IPS-20b (cell line): ENCODE results near the gene DDHD1.
"Not testable (repeated sequence)": the region's sequence is repeated elsewhere in the genome, so short reads cannot be mapped to it uniquely, and the experiment has no call there.

ENCODE experiments used
- H3K27ac ChIP-seq: one replicate; pipeline ENCODE4 v1.5.1; 2013; ENCODE audit warnings: low read length
- H3K27me3 ChIP-seq: 2 replicates; pipeline ENCODE4 v1.6.1; 2013; ENCODE audit warnings: mild to moderate bottlenecking, low read length, inconsistent platforms; ENCODE audit not compliant: insufficient read depth
- H3K36me3 ChIP-seq: 2 replicates; pipeline ENCODE4 v1.6.1; 2013; ENCODE audit warnings: low read depth, mild to moderate bottlenecking, inconsistent platforms, low read length, moderate library complexity; ENCODE audit not compliant: insufficient read depth
- H3K4me1 ChIP-seq: 2 replicates; pipeline ENCODE4 v1.6.1; 2013; ENCODE audit warnings: mild to moderate bottlenecking, control low read depth, inconsistent platforms, low read length, moderate library complexity; ENCODE audit not compliant: insufficient read depth
- H3K4me3 ChIP-seq: 2 replicates; pipeline ENCODE4 v1.5.1; 2013; ENCODE audit warnings: mild to moderate bottlenecking, low read length, inconsistent platforms
- H3K9ac ChIP-seq: 2 replicates; pipeline ENCODE4 v1.6.1; 2013; ENCODE audit warnings: low read depth, mild to moderate bottlenecking, inconsistent platforms, low read length, moderate library complexity
- H3K9me3 ChIP-seq: 2 replicates; pipeline ENCODE4 v1.6.1; 2013; ENCODE audit warnings: mild to moderate bottlenecking, low read depth, low read length, inconsistent platforms; ENCODE audit not compliant: insufficient read depth

Gene DDHD1

DNA sequence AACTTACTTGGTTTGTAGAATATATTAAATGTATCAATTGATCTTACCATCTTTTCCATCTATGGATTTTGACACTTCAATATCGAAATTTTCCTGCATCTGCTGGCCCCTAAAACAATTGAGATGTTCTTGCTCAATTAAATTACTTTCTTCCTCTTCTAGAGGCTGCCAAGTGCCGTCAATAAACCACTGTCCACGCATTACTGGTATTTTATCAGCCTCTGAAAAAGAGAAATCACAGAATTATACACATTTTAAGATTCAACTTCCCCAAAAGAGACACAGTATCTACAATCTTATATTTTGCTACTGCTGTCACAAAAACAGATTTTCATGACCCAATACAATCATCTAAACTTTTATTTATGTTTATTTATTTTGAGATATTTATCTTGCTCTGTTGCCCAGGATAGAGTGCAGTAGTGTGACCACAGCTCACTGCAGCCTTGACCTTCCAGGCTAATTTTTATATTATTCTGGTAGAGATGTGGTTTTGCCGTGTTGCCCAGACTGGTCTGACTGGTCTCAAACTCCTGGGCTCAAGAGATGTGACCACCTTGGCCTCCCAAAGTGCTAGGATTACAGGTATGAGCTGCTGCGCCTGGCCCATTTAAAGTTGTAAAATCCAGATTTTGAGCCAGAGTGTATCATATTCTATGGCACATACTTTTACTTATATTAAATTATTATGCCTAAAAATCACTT lies 49.3 kb downstream of the DDHD1 start:
- Histone ChIP-seq H3K4me1 (no peaks in the 10 kb centered on the region; the same call in 1 of the 2 replicates), H3K36me3 (peaks cover 4% of the 10 kb centered on the region; the same call in 1 of the 2 replicates)

DNA sequence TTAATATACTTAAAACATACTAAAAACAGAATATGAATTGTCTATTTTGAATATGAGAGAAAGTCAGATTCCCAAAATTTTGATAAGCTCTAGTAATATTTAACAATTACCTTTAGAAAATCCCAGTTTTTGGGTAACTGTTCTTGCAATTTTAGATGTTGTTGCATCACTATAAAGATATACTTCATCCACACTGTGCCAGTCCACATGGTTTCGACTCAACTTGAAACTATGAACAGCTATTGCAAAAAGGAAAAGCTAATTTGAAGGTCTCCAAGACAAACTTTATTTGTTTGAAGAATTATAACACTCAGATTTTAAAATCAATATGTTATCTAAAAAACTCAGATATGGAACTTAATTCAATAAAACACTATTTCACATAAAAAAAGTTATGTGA lies 59.9 kb downstream of the DDHD1 start:
- H3K4me1 ChIP-seq, result no peaks in the 10 kb centered on the region
- no peak overlapping the region for H3K9ac ChIP-seq
- H3K4me3 ChIP-seq, result no peak overlapping the region
- H3K27me3 ChIP-seq, result no peaks in the 10 kb centered on the region
- H3K36me3 ChIP-seq, result 0 out of 2 replicates have a peak, but pooled peaks cover 3% of the 10 kb centered on the region
- H3K9me3 ChIP-seq, result no peaks in the 10 kb centered on the region
- H3K27ac ChIP-seq, result no peak overlapping the region

More for the DNA sequence above, 49.3 kb downstream of the DDHD1 start:
- no peak overlapping the region for H3K27ac ChIP-seq
- peaks cover 3% of the 10 kb centered on the region; the same call in 1 of the 2 replicates for H3K9me3 ChIP-seq
- H3K4me3 ChIP-seq, result no peak overlapping the region
- H3K27me3 ChIP-seq, result no peaks in the 10 kb centered on the region
- H3K9ac ChIP-seq, result no peak overlapping the region

DNA sequence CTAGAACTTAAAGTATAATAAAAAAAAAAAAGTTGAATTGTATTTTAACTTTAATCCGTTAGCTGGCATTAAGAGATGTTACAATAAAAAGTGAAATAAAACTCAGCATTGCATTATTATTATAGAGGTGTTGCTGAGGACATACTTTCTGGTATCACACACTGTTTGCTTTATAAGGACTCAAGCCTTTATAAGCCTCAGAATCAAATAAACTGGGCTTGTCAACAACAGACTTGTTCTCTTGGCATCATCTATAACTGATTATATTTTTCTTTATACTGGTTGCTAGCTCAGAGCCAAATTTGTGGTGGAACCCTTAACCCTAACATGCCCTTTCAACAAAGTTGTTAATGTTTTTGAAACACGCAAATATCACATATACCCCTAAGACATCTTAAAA lies 62.3 kb downstream of the DDHD1 start:
- H3K27me3 ChIP-seq, result no peaks in the 10 kb centered on the region
- H3K27ac ChIP-seq, result no peak overlapping the region
- H3K4me3 ChIP-seq, result no peak overlapping the region
- H3K36me3 ChIP-seq, result 0 out of 2 replicates have a peak, but pooled peaks cover 3% of the 10 kb centered on the region
- H3K9ac ChIP-seq, result no peak overlapping the region
- no peaks in the 10 kb centered on the region for H3K4me1 ChIP-seq
- H3K9me3 ChIP-seq, result no peaks in the 10 kb centered on the region

GRCh38 chr14:53084954-53085353 lies 68.2 kb downstream of the DDHD1 start:
- H3K4me3 ChIP-seq, H3K9me3 ChIP-seq, H3K9ac ChIP-seq, H3K36me3 ChIP-seq, H3K4me1 ChIP-seq, H3K27me3 ChIP-seq, H3K27ac ChIP-seq: not testable (repeated sequence)

- no peak overlapping the region for H3K4me3 ChIP-seq
- no peaks in the 10 kb centered on the region for H3K9me3 ChIP-seq
- no peaks in the 10 kb centered on the region for H3K27me3 ChIP-seq
- H3K27ac ChIP-seq, result no peak overlapping the region
- no peak overlapping the region for H3K9ac ChIP-seq
- peaks cover 5% of the 10 kb centered on the region; the same call in 1 of the 2 replicates for H3K4me1 ChIP-seq
- no peaks in the 10 kb centered on the region for H3K36me3 ChIP-seq
Measured at GRCh38 chr14:53064475-53064874, 88.6 kb downstream of the DDHD1 start.

DNA sequence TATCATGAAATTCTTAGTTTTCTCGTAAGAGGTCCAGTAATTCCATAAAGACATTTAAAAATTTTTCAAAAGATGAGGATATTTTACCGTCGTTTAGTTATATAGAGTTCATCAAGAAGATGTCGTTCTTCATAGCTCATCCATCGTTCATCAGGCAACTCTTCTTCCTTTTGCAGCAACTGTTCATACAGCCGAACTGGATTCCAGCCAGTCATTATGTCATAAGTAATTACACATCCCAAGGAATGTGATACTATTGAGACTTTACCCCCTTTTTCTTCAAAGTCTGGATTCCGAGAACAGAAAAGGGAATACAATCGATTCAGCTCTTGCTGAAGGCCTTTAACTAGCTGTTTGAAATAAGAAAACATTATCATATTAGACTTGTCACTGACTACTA lies 90.3 kb downstream of the DDHD1 start:
- H3K9me3 ChIP-seq, result no peaks in the 10 kb centered on the region
- H3K4me1 ChIP-seq, result peaks cover 5% of the 10 kb centered on the region; the same call in 1 of the 2 replicates
- H3K27ac ChIP-seq, result no peak overlapping the region
- H3K9ac ChIP-seq, result no peak overlapping the region
- H3K4me3 ChIP-seq, result no peak overlapping the region
- no peaks in the 10 kb centered on the region for H3K36me3 ChIP-seq
- H3K27me3 ChIP-seq, result no peaks in the 10 kb centered on the region

GRCh38 chr14:53060046-53060445 lies 93.1 kb downstream of the DDHD1 start:
- Histone ChIP-seq H3K9ac (no peak overlapping the region), H3K9me3 (no peaks in the 10 kb centered on the region), H3K36me3 (no peaks in the 10 kb centered on the region), H3K4me3 (no peak overlapping the region), H3K27me3 (no peaks in the 10 kb centered on the region), H3K27ac (no peak overlapping the region), H3K4me1 (peaks cover 5% of the 10 kb centered on the region; the same call in 1 of the 2 replicates)

GRCh38 chr14:53055003-53055402 lies 98.1 kb downstream of the DDHD1 start:
- no peak overlapping the region for H3K4me3 ChIP-seq
- H3K36me3 ChIP-seq, result peaks cover 14% of the 10 kb centered on the region; the same call in 1 of the 2 replicates
- H3K27me3 ChIP-seq, result no peaks in the 10 kb centered on the region
- no peaks in the 10 kb centered on the region for H3K9me3 ChIP-seq
- no peaks in the 10 kb centered on the region for H3K4me1 ChIP-seq
- H3K27ac ChIP-seq, result no peak overlapping the region
- H3K9ac ChIP-seq, result no peak overlapping the region

GRCh38 chr14:53054457-53054856 lies 98.7 kb downstream of the DDHD1 start:
- Histone ChIP-seq H3K36me3 (peaks cover 17% of the 10 kb centered on the region), H3K27ac (no peak overlapping the region)

DNA sequence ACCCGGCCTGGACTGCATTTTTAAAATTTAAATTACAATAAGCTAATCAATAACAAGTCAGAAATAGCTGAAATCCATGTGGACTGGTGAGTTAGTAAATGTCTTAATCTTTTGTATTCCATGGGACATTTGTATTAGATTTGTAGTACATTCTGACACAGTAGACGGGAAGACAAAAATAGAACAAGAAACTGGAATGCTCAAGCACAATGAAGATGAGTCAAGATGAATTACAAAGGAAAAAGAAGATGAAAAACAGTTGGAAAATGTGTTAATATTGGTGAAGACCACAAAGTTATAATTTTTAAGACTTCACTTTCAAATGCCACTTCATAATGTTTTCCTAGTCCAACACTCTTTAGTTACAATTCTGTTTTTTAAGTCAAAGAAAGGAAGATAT lies 104.5 kb downstream of the DDHD1 start:
- H3K4me3 ChIP-seq, result no peak overlapping the region
- H3K4me1 ChIP-seq, result no peaks in the 10 kb centered on the region
- no peaks in the 10 kb centered on the region for H3K9me3 ChIP-seq
- no peak overlapping the region for H3K9ac ChIP-seq
- peaks cover 22% of the 10 kb centered on the region for H3K36me3 ChIP-seq
- no peaks in the 10 kb centered on the region for H3K27me3 ChIP-seq
- H3K27ac ChIP-seq, result no peak overlapping the region

More at GRCh38 chr14:53054457-53054856, 98.7 kb downstream of the DDHD1 start:
- H3K9ac ChIP-seq, result no peak overlapping the region
- no peaks in the 10 kb centered on the region for H3K9me3 ChIP-seq
- no peaks in the 10 kb centered on the region for H3K4me1 ChIP-seq
- no peaks in the 10 kb centered on the region for H3K27me3 ChIP-seq
- H3K4me3 ChIP-seq, result no peak overlapping the region

- H3K27ac ChIP-seq, result no peak overlapping the region
- no peaks in the 10 kb centered on the region for H3K4me1 ChIP-seq
- no peak overlapping the region for H3K9ac ChIP-seq
- peaks cover 25% of the 10 kb centered on the region for H3K36me3 ChIP-seq
- no peak overlapping the region for H3K4me3 ChIP-seq
- H3K27me3 ChIP-seq, result no peaks in the 10 kb centered on the region
- no peaks in the 10 kb centered on the region for H3K9me3 ChIP-seq
Measured at GRCh38 chr14:53047307-53048069, 105.6 kb downstream of the DDHD1 start.

GRCh38 chr14:53044486-53044885 lies 108.6 kb downstream of the DDHD1 start:
- H3K4me3 ChIP-seq, result no peak overlapping the region
- H3K36me3 ChIP-seq, result peaks cover 32% of the 10 kb centered on the region
- no peaks in the 10 kb centered on the region for H3K27me3 ChIP-seq
- H3K27ac ChIP-seq, result no peak overlapping the region
- H3K9ac ChIP-seq, result no peak overlapping the region
- H3K9me3 ChIP-seq, result no peaks in the 10 kb centered on the region
- no peaks in the 10 kb centered on the region for H3K4me1 ChIP-seq
